HG03095 (cell line): ENCODE data around the gene BPIFB3.
"Not testable (repeated sequence)": the region's sequence is repeated elsewhere in the genome, so short reads cannot be mapped to it uniquely, and the experiment has no call there.

Source experiments
- ATAC-seq: cut with Tn5 transposase; IDR thresholded peaks from one replicate; pipeline ENCODE4 v1.9.1; 2021; ENCODE audit warnings: moderate library complexity; ENCODE audit not compliant: unreplicated experiment

BPIFB3 gene

GRCh38 chr20:33112547-33113386 is 59.1 kb downstream of the BPIFB3 start:
- ATAC-seq = no peak

- ATAC-seq = no peak
These were observed 59.7 kb downstream of the BPIFB3 start for GRCh38 chr20:33113387-33113908.

DNA sequence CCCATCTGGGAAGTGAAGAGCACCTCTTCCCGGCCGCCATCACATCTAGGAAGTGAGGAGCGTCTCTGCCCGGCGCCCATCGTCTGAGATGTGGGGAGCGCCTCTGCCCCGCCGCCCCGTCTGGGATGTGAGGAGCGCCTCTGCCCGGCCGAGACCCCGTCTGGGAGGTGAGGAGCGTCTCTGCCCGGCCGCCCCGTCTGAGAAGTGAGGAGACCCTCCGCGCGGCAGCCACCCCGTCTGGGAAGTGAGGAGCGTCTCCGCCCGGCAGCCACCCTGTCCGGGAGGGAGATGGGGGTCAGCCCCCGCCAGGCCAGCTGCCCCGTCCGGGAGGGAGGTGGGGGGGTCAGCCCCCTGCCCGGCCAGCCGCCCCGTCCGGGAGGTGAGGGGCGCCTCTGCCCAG is 61.8 kb downstream of the BPIFB3 start:
- not testable (repeated sequence) for ATAC-seq

DNA sequence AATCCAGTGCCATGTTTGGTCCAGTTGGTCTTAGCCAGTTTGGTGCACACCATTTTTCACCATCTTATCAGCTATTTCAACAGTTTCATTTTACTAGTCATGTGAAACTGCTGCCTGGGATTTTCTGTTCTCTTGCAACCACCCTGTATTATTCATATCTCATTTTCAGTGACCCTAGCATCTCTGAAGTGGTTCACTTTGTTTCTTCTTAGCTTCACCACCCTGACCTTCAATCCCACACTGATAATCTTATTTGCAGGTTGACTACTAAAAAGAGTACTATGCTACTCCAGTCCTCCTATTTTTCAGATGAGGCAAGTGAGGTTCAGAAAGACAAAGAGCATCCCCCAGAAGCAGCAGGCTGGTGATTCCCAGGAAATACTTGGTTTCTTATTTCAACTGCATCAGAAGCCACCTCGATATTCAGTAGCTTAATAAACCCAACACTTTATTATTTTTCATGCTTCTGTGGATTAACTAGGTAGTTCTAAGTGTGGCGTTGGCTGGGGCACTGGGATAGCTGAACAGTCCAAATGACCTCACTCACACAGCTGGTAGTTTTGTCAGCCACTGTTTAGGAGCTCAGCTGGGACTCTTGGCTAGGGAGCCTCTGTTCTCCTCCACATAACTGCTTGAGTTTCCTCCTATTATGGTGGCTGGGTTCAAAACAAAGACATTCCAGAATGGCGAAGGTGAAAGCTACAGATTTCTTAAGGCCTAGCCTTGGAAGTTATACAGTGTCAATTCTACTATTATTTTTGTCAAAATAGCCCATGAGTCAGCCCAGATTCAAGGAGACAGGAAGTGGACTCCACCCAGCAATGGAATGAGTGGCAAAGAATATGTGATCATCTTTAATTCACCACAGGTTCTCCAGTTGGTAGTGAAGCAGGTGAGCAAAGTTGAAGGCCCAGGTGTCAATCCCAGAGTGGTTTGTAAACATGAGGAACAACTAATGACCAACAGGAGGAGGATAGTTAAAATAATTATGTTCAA is 66.3 kb downstream of the BPIFB3 start:
- no peak for ATAC-seq

DNA sequence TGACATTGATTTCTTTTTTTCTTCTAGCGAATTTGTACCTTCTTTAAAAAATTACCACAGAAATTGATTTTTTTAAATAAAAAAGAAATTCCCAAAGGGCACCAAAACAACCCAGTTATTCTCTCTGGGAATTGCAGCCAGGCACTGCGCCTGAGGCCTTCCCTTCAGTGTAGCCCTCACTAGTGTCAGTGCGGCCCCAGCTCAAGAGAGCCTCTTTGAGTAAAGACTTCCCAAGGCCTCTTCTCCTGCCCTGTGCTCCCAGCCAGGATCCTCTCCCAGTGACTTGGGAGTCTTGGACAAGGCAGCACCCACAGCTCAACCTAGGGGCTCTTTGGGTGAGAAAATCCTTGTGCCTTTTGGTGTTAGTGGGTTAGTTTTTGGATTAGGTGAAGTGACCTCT is 67.2 kb downstream of the BPIFB3 start:
- ATAC-seq = no peak

- ATAC-seq = not testable (repeated sequence)
These were observed 68.6 kb downstream of the BPIFB3 start for GRCh38 chr20:33122297-33122696.
